ENCODE measurements around the gene ING5.

Gene ING5

DNA sequence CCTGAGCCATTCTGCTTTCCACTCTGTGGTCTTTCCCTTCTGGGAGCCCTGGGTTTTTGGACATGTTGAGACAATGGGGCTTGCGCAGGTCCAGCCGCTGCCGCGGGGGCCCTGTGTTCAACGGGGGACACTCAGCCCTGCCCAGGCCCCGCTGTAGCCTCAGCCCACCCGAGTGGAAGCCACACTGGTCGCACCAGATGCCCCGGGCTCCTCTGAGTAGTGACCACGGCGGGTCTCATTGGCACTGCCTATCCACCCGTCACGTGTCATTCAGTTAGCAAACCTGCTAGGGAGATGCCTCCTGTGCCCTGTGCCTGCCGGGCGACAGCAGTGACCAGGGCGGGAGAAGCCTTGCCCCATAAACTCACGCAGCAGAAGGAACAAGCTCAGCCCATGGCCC lies 51.7 kb downstream of the ING5 start:
- Histone ChIP-seq H3K4me3 (replicated peaks; ENCODE audit: insufficient read depth, low read length) (no peak overlapping the region), H3K27ac (replicated peaks) (no peak overlapping the region), H3K27me3 (ENCODE audit: insufficient read depth, poor library complexity, severe bottlenecking) (no peaks in the 10 kb centered on the region)
- no peak for DNase-seq (ENCODE audit: low read depth in 1 of 2, low spot score in 1 of 2)
- no peak for TF ChIP-seq GABPA (IDR thresholded peaks at IDR 0.05; ENCODE audit: low read depth)
- no peak for TF ChIP-seq SPI1 (IDR thresholded peaks at IDR 0.05; ENCODE audit: borderline replicate concordance, low read depth)
- TF ChIP-seq, protein P1, sequence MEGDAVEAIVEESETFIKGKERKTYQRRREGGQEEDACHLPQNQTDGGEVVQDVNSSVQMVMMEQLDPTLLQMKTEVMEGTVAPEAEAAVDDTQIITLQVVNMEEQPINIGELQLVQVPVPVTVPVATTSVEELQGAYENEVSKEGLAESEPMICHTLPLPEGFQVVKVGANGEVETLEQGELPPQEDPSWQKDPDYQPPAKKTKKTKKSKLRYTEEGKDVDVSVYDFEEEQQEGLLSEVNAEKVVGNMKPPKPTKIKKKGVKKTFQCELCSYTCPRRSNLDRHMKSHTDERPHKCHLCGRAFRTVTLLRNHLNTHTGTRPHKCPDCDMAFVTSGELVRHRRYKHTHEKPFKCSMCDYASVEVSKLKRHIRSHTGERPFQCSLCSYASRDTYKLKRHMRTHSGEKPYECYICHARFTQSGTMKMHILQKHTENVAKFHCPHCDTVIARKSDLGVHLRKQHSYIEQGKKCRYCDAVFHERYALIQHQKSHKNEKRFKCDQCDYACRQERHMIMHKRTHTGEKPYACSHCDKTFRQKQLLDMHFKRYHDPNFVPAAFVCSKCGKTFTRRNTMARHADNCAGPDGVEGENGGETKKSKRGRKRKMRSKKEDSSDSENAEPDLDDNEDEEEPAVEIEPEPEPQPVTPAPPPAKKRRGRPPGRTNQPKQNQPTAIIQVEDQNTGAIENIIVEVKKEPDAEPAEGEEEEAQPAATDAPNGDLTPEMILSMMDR (IDR thresholded peaks at IDR 0.05; ENCODE audit: insufficient read depth, low read length) = no peak
- TF ChIP-seq, protein P2, sequence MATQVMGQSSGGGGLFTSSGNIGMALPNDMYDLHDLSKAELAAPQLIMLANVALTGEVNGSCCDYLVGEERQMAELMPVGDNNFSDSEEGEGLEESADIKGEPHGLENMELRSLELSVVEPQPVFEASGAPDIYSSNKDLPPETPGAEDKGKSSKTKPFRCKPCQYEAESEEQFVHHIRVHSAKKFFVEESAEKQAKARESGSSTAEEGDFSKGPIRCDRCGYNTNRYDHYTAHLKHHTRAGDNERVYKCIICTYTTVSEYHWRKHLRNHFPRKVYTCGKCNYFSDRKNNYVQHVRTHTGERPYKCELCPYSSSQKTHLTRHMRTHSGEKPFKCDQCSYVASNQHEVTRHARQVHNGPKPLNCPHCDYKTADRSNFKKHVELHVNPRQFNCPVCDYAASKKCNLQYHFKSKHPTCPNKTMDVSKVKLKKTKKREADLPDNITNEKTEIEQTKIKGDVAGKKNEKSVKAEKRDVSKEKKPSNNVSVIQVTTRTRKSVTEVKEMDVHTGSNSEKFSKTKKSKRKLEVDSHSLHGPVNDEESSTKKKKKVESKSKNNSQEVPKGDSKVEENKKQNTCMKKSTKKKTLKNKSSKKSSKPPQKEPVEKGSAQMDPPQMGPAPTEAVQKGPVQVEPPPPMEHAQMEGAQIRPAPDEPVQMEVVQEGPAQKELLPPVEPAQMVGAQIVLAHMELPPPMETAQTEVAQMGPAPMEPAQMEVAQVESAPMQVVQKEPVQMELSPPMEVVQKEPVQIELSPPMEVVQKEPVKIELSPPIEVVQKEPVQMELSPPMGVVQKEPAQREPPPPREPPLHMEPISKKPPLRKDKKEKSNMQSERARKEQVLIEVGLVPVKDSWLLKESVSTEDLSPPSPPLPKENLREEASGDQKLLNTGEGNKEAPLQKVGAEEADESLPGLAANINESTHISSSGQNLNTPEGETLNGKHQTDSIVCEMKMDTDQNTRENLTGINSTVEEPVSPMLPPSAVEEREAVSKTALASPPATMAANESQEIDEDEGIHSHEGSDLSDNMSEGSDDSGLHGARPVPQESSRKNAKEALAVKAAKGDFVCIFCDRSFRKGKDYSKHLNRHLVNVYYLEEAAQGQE (IDR thresholded peaks at IDR 0.05; ENCODE audit: insufficient replicate concordance, low read depth) = no peak
- TF ChIP-seq POLR2AphosphoS5 (IDR thresholded peaks at IDR 0.05; ENCODE audit: low read depth) = no peak

DNA sequence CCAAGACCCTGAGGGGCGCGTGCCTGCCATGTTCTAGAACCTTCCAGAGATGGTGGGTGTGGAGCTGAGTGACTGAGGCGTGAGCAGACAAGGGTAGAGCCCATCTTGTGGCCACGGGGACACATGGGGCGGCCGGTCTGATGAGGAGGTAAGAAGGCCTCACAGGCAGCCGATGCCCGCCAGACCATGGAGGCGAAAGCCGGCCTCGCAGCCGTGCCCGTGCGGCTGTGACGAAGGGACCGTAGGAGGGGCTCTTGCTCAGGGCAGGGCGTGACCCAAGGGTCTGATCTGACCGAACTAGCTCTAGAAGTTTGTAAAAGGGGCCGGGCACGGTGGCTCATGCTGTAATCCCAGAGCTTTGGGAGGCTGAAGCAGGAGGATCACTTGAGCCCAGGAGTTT lies 52.2 kb downstream of the ING5 start:
- Histone ChIP-seq H3K27ac (replicated peaks) (no peak overlapping the region), H3K27me3 (ENCODE audit: insufficient read depth, poor library complexity, severe bottlenecking) (no peaks in the 10 kb centered on the region), H3K4me3 (replicated peaks; ENCODE audit: insufficient read depth, low read length) (no peak overlapping the region)
- DNase-seq (ENCODE audit: low read depth in 1 of 2, low spot score in 1 of 2) = no peak
- TF ChIP-seq SPI1 (IDR thresholded peaks at IDR 0.05; ENCODE audit: borderline replicate concordance, low read depth) (no peak), POLR2AphosphoS5 (IDR thresholded peaks at IDR 0.05; ENCODE audit: low read depth) (no peak), GABPA (IDR thresholded peaks at IDR 0.05; ENCODE audit: low read depth) (no peak)
- TF ChIP-seq, protein P1 (IDR thresholded peaks at IDR 0.05; ENCODE audit: insufficient read depth, low read length) = no peak

DNA sequence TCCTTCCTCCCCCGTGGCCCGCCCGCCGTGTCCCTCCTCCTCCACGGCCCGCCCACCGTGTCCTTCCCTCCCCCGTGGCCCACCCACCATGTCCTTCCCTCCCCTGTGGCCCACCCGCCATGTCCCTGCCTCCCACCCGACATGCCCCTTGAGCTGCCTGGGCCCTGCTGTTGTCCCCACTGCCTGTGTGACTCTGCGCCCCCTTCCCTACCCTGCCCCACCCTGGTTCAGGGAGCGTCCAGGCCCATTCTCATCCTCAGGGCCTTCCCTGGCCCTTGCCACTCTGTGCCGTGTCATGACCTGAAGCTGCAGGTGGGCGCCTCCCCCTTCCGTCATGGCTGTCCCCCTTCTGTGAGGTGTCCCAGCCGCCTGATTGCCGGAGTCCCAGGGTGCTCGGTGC lies 53.3 kb downstream of the ING5 start:
- Histone ChIP-seq H3K4me3 (replicated peaks; ENCODE audit: insufficient read depth, low read length) (no peak overlapping the region), H3K27ac (replicated peaks) (no peak overlapping the region), H3K27me3 (ENCODE audit: insufficient read depth, poor library complexity, severe bottlenecking) (no peaks in the 10 kb centered on the region)
- no peak for DNase-seq (ENCODE audit: low read depth in 1 of 2, low spot score in 1 of 2)
- TF ChIP-seq, protein P1 (IDR thresholded peaks at IDR 0.05; ENCODE audit: insufficient read depth, low read length) = no peak
- no peak for TF ChIP-seq SPI1 (IDR thresholded peaks at IDR 0.05; ENCODE audit: borderline replicate concordance, low read depth)
- no peak for TF ChIP-seq GABPA (IDR thresholded peaks at IDR 0.05; ENCODE audit: low read depth)
- TF ChIP-seq, protein P2 (IDR thresholded peaks at IDR 0.05; ENCODE audit: insufficient replicate concordance, low read depth) = no peak
- no peak for TF ChIP-seq POLR2AphosphoS5 (IDR thresholded peaks at IDR 0.05; ENCODE audit: low read depth)

DNA sequence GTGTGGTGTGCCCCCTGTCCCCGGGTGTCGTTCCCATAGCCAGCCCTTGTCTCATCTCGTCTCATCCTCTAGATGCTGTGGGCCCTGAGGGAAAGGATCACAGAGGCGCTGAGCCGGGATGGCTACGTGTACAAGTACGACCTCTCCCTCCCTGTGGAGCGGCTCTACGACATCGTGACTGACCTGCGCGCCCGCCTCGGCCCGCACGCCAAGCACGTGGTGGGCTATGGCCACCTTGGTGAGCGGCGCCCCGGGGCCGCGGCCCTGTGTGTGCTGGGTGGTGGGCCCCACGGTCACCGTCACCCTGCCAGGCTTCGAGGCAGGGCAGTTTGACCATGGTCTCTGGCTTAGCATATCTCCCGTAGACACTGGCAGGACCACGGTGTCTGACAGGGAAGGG lies 53.9 kb downstream of the ING5 start:
- DNase-seq (ENCODE audit: low read depth in 1 of 2, low spot score in 1 of 2) = no peak
- TF ChIP-seq POLR2AphosphoS5 (IDR thresholded peaks at IDR 0.05; ENCODE audit: low read depth) (no peak), SPI1 (IDR thresholded peaks at IDR 0.05; ENCODE audit: borderline replicate concordance, low read depth) (no peak), GABPA (IDR thresholded peaks at IDR 0.05; ENCODE audit: low read depth) (no peak)
- TF ChIP-seq, protein P1 (IDR thresholded peaks at IDR 0.05; ENCODE audit: insufficient read depth, low read length) = no peak
- TF ChIP-seq, protein P2 (IDR thresholded peaks at IDR 0.05; ENCODE audit: insufficient replicate concordance, low read depth) = no peak
- Histone ChIP-seq H3K4me3 (replicated peaks; ENCODE audit: insufficient read depth, low read length) (no peak overlapping the region), H3K27me3 (ENCODE audit: insufficient read depth, poor library complexity, severe bottlenecking) (no peaks in the 10 kb centered on the region), H3K27ac (replicated peaks) (no peak overlapping the region)

Data from HL-60 (cell line).